Measurements from ENCODE around the gene GRK4.
"Not testable (repeated sequence)": the region's sequence is repeated elsewhere in the genome, so short reads cannot be mapped to it uniquely, and the experiment has no call there.

Gene GRK4

DNA sequence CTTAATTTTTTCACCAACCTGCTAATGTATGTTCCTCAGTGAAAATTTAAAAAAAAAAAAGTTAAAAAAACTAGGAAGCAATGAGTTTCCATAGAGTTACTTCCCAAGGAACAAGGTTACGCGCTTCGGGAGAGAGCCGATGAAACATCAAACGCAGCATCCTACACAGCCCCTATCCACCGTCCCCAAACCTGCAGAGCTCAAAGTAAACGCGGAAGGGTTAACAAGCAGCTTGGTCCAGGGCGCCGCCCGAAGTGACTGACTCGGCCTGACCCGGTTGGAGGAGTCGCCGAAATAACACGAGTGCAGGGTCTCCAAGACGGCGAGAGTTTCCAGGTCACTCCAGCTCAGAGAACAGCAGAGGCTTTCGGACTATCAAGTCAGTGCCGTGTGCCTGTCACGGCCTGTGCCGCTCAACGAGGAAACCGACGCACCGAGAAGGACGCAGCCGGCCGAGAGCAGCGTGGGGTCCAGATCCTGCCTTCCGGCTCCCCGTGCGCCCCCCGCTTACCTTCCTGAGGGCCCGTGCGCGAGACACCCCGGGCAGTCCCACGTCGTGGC, 677 bp upstream of the GRK4 start:
- DNase-seq = peak; percentile 64

DNA sequence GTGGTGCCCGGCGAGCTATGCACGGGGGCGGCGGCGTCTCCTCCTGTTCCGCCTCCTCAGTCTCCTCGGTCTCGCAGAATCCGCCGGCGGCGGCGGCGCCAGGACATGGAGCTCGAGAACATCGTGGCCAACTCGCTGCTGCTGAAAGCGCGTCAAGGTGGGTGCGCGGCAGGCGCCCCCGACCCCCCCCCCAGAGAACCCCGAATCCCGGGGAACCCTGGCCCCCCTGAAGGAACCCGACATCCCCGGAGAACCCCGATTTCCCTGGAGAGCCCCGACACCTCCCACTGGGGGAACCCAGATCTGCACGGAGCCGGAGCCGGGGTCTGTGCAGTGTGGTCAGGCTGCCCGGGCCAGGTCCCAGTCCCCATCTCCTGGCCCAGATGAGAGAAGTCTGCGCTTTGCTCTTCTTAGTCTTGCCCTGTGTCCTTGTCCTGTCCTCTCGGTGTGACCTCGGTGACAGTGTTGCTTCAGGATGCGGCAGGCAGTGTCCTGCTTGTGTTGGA, 648 bp downstream of the GRK4 start:
- no peak for DNase-seq

DNA sequence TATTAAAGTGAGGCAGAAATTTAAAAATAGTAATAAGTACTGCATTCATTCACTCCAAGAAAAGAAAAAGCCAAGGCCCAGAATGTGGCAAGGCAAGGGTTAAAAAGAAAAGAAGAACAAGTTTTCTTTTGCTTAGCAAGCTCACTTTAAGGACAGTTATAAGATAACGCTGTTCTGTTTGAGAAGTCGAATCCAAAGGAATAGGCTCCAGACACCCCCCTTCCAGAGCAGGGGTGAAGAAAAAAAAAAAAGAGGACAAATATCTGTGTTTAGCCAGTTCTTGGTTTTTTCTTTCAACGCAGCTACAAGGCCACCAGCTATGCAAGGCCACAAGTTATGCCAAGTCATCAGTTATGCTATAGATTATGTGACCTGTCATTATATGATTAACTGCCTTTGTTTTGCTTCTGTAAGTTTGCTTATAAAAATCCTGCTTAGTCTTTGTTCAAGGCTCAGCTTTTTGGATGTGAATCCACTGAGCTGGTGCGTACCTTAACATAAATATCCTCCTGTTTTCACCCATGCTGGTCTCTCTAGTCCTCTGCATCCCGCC, 1.4 kb downstream of the GRK4 start:
- DNase-seq = no peak

DNA sequence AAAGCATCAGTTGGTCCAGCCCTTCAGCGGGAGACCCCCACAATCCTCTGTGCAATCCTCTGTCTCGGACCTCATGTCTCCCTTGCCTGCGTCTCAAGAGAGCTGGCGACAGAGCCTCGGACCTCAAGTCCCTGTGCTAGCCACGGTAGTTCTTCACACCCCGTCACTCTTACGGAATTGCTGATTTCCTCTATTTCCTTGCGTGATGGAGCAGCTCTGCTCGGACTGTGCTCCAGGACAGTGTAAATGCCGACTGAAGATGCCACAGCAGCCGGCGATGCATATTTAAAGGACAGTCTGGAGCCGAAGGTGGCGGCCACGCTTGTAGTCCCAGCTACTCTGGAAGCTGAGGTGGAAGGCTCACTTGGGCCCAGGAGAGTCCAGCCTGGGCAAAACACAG, 1.9 kb downstream of the GRK4 start:
- no peak for DNase-seq

DNA sequence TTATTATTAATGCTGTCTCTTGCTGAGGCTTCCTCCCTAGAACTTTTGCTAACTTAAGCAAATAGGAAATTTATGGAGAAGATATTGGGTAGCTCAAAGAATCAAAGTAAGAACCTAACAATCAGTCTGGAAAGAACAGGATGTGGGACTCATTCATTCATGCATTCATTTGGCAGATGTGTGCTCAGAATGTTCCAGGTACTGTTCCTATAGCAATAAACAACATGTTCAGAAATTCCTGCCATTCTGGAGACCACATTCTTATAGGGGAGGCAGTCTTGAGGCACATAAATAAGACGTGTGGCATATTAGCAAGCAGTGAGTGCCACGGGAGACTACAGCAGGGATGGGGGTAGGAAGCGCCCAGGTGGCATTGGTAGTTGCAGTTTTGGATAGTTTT, 5.0 kb downstream of the GRK4 start:
- DNase-seq = no peak

DNA sequence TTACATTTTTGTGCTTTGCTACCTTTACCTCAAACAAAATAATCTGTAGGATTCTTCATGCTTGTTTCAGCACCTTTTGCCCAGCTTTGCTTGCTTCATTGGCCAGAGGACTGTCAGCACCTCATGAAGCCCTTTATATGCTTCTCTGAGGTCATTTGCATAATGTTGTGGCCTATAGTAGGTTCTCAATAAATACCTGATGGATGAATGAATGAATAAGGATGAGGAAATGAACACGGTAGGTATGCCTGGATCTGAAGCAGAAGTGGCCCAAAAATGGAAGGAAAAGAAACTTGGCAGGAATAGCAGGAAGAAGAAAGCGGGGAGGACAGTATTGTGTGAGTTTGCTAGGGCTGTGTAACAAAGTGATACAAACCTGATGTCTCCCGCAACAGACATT, 7.9 kb downstream of the GRK4 start:
- no peak for DNase-seq

DNA sequence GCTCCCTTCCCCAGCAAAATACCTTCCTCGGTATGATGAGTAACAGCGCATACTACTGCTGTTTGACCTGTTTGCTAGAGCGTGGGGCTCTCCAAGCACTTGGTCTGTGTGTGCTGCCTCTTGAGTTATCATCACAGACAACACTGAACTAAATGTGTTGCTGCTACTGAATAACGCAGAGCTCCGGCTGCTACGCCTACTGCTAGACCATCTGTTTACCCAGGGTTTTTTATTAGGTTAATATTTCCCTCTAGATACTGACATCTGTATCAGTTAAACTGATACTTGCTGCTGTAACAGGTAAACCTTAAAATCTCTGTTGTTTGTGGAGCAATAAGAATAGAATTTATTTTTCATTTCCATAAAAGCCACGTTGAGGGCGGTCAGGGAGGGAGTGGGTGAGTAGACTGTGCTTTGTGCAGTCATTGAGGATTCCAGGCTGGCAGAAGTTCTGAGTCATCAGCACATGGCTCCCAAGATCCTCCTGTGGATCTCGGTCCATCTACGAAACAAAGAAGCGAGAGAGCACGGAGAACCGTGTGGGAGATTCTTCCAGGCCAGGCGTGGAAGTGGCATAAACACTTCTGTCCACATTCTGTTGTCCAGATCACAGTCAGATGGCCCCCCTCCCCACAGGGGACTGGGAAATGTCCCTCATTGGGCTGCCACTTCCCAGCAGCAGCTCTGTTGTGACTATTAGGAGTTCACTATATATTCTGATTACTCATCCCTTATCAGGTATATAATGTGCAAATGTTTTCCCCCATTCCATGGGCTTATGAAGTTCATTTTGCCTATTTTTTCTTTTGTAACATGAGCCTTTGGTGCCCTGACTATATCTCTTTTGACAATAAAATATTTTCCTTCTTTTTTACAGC, 14.1 kb downstream of the GRK4 start:
- DNase-seq = no peak

DNA sequence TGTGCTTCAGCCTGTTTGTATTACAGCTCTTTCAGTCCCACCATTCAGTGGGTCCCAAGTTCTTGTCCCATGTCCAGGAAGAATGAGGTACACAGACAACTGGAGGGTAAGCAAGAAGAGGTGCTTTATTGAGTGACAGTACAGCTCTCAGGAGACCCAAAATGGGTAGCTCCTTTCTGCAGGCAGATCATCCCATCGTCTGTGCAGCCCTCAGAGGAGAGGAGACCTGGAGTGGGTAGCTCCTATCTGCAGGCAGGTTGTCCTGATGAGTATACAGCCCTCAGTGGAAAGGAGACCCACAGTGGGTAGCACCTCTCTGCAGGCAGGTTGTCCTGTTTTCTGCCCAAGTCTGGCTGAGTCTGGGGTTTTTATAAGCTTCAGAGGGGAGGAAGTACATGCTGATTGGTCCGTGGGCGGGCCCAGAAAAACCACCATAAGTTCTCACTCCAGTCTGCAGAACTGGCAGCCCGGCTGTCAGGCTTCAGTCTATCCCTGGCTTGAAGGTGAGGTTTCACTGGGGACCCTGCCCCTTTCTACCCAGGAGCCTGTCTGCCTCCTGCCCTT, 18.0 kb downstream of the GRK4 start:
- DNase-seq = no peak

DNA sequence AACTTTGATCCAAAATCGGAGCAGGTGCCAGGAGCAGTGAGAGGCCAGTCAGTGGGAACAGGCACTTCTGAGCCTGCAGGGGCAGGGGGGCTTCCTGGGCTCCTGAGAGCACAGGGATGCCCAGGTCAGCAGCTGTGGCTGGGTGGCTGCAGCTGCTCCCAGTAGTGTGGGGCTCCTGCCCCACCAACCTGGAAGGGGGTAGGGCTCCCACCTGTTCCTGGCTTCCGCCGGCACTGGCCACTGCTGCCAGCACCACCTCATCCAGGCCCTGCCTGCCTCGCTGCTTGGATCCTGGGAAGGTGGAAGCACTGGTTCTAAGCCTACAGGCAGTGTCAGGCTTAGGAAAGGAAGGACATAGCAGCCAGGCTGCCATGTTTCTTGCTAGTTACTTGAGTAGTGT, 18.6 kb downstream of the GRK4 start:
- no peak for DNase-seq

DNA sequence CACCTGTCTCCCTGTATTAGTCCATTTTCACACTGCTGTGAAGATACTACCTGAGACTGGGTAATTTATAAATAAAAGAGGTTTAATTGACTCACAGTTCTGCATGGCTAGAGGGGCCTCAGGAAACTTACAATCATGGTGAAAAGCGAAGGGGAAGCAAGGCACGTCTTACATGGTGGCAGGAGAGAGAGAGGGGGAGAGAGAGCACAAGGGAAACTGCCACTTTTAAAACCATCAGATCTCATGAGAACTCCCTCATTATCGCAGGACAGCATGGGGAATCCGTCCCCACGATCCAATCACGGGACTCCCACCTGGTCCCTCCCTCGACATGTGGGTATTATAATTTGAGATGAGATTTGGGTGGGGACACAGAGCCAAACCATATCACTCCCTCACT, 20.3 kb downstream of the GRK4 start:
- not testable (repeated sequence) for DNase-seq

DNA sequence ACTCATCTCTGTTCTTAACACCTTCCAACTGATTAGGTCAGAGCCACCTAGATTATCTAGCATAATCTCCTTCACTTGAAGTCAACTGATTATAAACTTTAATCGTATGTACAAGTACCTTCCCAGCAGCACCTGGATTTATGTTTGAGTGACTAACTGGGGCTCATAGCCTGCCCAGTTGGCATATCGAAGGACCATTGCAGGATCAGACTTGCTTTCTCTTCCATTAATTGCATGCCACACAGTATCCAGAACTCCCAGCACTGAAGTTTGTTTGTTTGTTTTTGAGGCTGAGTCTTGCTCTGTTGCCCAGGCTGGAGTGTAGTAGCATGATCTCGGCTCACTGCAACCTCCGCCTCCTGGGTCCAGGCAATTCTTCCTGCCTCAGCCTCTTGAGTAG, 27.9 kb downstream of the GRK4 start:
- DNase-seq = no peak

DNA sequence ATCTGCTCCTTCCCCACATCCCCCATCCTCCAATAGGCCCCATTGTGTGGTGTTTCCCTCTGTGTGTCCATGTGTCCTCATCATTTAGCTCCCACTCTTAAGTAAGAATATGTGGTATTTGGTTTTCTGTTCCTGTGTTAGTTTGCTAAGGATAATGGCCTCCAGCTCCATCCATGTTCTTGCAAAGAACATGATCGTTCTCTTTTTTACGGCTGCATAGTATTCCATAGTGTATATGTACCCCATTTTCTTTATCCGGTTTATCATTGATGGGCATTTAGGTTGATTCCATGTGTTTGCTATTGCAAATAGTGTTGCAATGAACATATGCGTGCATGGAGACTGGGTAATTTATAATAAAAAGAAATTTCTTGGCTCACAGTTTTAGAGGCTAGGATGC, 31.5 kb downstream of the GRK4 start:
- DNase-seq = no peak

DNA sequence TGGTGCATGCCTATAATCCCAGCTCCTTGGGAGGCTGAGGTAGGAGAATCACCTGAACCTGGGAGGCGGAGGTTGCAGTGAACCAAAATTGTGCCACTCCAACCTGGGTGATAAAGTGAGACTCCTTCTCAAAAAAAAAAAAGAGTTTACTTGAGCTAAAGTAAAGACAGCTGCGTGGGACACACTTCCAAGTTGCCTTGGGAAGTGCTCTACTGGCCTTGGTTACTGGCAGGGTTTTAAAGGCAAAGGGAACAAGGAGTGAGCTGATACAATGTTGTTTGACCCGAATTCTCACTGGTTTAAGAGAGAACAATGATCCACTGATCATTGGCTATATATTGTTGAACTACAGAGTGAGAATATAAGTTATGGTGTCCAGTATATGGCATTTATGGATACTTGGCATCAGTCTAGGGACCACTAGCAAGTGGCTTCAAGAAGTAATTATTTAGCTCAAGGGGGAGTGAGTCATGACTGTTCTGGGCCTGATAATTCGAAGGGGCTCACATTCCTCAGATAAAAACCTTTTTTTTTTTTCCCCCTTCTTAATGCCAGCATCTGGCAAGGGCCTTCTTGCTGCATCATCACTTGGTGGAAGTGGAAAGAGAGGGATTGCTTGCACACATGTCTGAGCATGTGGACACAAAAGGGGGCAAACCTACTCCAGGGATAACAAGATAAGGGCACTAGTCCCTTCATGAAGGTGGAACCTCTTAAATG, 32.3 kb downstream of the GRK4 start:
- DNase-seq = no peak

DNA sequence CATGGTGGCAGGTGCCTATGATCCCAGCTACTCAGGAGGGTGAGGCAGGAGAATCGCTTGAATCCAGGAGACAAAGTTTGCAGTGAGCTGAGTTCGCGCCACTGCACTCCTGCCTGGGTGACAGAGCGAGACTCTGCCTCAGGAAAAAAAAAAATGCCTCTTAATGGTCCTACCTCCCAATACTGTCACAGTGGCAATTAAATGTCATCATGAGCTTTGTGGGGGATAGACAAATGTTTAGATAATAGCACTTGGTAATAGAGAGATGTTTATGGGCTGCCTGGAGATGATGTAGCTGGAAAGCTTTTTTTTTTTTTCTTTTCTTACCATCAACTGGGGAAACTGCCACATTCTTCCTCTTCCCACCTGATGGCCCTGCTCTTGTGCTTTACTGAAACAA, 33.0 kb downstream of the GRK4 start:
- DNase-seq = no peak

DNA sequence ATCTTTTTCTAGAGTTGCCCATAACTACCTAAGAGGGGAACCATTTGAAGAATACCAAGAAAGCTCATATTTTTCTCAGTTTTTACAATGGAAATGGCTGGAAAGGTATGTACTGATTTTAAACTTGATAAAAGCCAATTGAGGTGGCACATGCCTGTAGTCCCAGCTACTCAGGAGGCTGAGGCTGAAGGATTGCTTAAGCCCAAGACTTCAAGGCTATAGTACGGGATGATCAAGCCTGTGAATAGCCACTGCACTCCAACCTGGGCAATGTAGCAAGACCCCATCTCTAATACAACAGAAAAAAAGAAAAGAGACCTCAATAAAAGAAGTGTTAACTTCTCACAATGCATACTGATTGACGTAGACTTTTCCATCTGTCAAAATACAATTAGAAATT, 44.4 kb downstream of the GRK4 start:
- DNase-seq = no peak

DNA sequence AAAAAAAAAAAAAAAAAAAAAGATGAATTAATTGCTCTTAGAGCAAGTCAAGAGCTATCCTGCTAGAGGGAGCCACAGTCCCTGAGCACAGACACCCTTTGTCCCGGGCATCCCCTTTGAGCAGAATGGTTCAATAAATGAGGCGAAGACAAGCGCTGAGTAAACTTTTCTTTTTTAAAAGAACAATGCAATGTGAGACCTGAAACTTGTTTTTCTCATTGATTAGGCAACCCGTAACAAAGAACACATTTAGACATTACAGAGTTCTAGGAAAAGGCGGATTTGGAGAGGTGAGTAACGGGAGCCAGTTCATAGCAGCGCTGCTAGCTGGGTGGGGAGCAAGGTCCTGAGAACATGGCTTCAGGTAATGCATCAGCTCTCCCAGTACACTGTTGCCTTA, 46.1 kb downstream of the GRK4 start:
- DNase-seq = no peak

DNA sequence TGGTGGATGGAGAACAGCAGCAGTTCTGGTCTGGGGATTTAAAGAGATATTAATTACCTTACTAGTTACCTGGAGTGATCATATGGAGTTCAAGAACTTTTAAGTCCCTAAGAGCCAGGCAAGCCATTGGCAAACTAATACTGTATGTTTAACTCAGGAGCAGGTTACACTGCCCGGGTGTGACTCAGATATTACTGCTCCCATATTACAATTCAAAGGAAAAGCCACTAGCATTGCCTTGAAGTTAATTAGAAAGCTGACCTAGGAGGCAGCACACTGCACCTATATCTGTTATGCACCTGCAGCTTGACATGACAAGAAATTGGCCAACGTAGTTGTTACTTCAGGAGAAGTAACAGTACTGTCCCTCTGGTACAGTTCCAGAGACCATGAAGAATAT, 47.2 kb downstream of the GRK4 start:
- DNase-seq = no peak

DNA sequence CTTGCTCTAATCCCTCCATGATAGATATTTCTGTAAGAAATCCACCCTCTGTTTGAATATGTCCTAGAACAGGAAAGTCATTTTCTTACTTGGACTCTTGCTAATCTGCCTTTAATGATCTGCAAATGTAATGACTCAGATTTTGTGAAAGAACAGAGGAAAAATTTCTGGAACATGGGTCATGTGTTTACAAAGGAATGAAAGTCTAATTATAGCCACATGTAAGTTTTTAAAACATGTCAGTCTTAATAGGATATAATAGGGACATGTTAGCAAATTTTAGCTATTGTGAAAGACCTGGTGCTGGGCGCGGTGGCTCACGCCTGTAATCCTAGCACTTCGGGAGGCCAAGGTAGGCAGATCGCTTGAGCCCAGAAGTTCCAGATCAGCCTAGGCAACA, 47.6 kb downstream of the GRK4 start:
- no peak for DNase-seq

DNA sequence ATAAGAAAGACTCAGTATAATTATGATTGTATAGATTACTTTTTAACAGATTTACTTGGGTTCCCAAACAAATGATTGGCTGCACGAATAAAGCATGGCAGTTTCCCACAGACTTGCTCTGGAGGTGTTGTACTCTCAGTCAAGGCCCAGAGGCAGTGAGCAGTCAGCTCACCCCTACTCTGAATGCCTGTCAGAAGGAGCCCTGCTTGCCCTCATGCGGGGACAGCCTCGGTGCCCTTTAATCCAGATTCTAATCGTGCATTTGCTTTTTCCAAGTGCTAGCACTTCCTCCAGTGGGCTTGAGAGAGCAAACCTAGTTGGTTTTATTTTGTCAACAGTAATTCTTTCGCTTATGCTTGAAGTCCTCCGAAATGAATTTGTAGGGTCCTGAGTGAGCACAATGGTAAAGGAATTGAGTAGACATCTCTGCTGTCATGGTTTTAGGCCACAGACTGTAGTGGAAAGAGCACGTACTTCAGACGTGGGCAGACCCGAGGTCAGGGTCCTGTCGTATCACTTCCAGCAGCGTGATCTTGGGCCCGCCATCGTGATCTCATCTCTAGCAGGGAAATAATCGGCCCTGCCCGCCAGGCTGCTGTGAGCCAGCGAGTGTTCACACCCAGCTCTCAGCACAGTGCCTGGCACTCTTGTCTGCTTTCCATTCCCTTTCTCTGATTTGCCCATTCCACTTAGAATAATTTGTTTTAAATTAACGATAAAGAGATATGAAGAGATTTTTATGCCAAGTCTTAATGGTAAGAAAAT, 48.3 kb downstream of the GRK4 start:
- DNase-seq = no peak

DNA sequence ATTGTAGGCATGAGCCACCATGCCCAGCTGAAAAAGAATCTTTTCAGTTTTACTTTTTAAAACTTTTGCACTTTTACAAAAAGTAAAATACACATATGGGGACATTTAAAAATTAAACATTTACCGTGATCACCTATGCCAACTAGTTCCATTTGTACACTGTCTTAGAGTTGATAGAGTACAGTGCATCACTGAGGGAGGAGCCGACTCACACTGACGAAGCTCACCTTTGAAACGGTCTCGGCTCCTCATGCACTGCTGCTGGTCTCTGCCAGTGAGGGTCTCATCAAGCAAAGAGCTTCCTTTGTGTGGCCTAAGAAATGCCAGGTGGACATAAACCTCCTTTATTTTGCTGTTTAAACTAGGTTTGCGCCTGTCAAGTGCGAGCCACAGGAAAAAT, 50.0 kb downstream of the GRK4 start:
- no peak for DNase-seq

DNA sequence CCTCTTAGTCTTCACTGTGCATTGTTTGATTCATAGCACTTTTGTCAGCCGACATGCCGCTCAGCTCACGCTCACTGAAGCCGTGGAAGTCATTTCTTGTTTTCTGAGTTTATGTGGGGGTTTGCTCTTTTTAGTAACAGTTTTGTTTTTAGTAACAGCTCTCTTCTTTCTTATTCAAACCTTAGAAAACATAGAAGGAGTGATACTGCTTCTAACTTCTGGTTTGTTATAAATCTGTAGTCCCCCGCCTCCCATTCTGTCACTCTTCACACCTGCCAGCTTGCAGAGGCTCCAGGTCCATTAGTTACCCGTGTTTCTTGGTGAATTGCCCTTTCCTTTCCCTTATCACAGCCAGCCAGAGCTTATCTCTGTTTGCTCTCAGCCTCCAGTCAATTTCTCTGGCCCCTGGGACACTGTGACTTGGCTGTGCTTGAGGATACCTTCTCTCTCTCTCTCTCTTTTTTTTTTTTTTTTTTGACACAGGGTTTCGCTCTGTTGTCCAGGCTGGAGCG, 50.5 kb downstream of the GRK4 start:
- DNase-seq = no peak

DNA sequence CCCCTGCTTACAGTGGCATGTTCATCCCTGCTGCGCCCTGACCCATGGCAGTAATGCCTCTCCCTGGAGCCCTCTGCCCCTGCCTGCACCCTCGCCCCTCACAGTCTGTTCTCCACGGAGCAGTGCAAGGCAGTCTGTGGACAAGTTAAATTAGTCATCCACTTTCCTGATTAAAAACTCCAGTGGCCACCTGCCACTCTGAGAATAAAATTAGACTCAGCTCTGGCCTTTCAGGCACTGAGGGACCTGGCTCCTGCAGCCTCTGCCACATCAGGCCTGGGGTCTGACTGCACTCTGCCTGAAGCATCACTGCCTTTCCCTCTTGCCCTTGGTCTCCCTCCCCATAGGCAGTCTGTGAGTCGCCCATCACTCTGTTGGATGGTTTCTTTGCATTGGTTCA, 53.6 kb downstream of the GRK4 start:
- no peak for DNase-seq
